ENCODE data around the gene PIR.

Gene PIR

DNA sequence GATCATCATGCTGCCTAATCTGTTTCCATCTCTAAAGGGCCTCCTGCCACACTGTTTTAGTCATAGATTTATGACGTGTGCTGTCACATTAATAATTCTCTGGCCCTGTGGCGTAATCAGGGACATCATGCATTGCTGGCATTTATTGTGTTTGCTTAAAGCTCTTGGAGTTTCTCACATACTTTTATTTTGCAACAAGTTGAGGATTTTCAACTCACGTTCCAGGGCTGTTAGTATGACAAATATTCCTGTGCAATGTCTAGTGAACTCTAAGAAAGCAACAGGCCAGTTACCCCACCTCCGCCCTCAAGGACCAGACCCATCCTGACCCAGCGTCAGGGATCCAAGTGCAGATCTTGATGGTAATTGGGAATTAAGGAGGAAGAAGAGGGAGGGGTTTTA, 150.1 kb downstream of the PIR start:
- no peak for DNase-seq

DNA sequence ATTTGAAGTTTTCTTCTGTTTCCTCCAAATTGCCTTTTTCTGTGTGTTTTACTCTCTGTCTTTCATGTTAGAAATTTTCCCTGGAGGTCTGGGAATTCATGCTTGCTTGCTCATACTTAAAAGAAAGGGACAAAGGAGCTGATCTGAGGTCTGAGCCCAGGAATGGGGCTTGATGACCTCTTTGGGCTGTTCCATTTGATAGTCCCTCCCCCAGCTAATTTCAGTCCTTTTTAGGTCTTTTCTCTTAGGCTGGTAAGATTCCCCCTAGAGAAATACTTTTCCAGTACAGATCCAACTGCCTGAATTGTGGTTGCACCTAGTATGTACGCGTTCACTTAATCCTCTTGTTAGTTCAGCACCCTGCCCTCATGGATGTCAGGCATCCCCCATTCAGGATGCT, 152.3 kb downstream of the PIR start:
- no peak for DNase-seq

DNA sequence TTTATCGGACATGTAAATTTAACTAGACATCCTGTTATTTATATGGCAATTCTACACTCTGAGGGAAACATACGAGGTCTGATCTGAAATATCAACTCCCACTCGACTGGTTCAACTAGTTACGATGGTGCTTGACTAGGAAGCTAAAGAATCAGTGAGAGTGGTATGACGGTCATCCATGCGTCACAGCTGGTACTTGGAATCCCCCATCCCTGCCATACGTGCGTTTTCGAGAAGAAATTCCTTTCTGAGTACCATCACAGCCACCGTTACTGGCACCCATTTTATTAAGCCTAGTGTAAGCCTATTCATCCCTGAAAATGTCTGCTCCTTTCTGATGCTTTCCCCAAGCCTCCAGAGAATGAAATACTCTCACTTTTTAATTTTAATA, 157.1 kb downstream of the PIR start:
- no peak for DNase-seq

DNA sequence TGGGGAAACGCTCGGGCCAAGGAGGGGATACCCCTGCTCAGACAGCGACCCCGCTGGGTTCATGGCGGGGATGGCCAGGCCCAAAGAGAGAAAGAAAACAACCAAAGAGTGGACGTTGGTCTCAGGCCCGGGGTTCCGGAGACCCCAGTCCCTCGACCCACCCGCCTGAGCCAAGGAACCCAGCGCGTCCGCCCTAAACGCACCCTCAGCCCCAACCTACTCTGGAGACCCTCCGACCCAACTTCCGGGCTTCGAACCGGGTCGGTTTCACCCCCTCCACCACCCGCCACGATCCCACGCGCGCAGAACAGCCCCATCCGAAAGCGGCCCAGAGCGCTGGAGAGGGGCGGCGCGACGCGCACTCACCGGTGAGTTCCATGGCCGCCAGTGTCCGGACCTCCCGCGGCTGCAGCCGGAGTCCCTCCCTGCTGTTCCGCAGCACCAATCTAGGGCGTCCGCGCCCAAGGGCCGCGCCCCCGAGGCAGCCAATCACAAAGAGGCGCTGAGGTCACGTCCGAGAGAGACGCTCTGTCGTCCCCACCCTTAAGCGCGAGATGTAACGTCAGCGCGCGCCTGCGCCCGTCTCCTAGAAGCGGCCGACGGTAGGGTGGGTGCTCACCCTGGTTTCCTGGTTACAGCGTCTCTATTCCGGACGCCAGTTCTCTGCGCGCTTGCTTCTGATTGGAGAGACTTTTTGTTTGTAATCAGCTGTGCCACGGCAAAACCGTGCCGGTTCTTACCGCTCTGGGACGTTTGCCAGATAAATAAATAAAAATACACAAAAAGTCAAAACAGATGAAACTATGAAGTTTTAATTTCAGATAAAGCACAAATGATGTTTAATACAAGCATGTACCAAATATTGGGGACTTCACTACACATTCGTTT, 157.8 kb downstream of the PIR start, which contains the start of gene PIGA:
TSS of gene PIGA (minus strand) at position 389 of the 888 bp plus-strand sequence. CDS start 3,593 bp downstream, outside the sequence.
- DNase-seq, result peak; percentile 13 to 94 (median 84)
